ENCODE measurements around the gene TJAP1.
"Not testable (repeated sequence)": the region's sequence is repeated elsewhere in the genome, so short reads cannot be mapped to it uniquely, and the experiment has no call there.

TJAP1 gene

DNA sequence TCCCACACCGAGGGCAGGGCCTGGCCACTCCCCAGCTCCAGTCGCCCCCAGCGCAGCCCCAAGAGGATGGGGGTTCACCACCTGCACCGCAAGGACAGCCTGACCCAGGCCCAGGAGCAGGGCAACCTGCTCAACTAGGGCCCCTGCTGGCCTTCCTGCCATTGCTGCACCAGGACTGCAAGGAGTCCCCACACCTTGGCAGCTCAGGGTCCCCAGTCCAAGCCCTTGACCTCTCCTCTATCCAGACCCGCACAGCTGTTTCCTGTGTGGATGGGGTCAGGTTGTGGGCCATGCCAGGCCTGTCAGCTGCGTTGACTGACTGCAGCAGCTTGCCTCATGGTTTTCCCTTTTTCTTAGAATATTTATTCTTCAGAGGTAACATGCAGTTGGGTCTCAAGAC is 28.3 kb downstream of the TJAP1 start:
- DNase-seq, result no peak

DNA sequence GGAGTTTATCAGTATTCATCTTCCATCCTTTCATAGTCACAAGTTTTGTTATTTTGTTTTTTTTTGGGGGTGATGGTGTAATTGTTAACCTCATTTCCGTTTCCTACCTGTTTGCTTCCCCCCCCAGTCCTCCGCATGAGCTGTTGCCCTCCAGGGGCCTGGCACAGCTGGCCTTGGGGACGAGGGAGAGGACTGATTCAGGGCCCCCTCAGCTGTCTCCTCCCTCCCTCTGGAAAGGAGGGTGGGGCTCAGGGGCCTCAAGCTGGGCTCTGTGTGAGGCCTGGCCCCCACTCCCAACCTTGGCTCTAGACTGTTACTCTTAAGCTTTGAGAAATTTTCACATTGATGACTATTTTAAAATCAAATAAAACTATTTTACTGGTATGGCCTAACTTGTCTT is 28.8 kb downstream of the TJAP1 start:
- no peak for DNase-seq

DNA sequence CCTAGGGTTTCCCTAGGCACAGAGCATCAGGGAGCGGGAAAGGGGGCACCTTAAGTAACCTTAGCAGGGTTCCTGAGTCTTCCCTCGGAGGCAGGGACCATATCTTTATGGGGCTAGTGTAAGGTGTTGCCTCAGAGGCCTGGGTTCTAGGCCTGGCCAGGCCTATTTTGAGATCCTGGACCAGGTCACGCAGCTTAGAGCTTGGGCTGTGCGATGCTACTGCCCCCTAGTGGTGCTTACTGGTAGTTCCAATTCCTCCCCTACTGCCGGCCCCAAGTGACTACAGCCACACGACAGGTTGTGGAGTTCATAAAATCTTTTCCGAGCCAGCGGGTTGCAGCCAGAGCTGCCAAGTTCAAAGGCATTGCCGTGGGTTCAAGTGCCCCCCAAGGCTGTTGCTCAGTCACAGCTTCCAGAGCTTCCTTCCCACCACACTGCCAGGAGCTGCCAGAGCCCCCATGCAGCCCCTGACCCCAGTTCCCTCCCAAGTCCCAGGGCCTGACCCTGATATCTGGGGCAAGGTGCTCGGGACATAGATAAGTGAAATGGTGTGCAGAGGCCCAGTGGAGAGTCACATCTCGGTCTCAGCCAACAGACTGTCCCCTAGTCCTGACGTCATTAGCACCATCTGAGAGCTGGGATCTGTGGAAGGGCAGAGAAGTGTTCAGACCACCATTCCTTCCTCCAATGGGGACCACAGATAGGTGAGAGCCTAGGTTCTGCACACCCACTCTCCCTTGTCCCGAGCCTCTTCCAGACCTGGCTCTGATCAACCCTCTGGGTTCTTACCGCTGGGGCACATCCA is 29.5 kb downstream of the TJAP1 start:
- DNase-seq, result peak; percentile 44 to 83 (median 78)

DNA sequence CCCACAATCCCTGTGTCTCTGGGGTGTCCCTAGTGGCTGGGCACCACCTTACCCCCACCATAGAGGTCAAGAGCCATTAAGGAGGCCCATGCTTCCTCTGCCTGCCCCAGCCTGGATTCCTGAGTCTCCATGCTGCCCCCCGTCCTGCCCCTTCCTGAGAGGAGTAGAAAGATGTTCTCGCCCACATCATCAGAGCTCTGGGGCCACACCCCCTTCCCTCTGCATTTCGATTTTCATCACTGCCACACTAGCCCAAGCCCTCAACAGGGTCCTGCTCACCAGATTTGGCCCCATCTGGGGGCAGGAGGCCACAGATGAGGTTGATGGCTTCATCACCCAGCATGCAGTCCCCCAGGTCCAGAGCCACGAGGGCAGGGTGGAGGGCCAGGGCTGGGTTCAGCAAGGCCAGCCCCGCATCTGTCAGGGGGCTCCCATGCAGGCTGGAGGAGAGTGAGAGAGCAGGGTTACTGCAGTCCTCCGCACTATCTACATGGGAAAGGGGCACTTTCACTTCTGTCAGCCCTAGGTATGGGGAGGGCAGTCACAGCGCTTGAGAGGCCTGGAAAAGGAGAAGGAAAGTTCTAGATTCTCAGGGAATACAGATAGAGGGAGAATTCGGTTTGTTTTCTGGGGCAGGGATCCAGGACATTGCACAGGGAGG is 31.2 kb downstream of the TJAP1 start:
- DNase-seq, result no peak

DNA sequence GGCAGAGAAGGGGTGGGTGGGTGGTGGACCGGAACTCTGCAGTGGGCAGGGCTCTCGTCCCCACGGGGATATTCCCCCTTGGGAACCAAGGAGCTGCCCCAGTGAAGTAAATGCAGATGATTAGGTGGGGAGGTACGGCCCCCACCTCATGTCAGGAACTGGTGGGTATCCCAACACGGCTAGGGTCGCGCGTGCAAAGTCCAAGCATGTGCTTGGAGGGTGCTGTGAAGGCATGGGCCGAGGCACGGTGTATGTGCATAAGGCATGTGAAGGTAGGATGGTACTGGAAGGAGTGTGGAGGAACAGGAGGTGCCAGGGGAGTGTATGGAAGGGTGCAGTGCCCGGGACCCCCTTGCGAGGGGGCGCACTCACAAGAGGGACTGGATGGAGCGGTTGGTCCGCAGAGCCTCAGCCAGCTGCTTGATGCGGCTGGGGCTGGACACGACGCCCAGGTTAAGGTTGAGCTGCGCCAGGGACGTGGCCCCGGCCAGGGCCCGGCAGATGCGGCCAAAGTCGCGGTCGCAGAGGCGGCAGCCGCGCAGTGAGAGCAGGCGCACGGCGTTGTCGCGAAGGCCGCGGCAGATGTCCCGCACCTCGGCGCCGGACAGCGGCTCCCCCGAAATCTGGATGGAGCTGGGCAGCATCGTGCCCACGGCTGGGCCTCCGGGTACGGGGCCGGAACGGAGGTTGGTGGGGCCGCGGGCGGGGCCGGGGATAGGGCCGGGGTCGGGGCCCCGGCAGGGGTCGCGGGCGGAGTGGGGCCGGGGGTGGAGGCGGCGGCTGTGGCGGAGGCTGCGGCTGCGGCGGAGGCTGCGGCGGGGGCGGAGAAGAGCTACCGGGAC is 32.0 kb downstream of the TJAP1 start:
- DNase-seq, result peak; percentile 10 to 39 (median 34)

DNA sequence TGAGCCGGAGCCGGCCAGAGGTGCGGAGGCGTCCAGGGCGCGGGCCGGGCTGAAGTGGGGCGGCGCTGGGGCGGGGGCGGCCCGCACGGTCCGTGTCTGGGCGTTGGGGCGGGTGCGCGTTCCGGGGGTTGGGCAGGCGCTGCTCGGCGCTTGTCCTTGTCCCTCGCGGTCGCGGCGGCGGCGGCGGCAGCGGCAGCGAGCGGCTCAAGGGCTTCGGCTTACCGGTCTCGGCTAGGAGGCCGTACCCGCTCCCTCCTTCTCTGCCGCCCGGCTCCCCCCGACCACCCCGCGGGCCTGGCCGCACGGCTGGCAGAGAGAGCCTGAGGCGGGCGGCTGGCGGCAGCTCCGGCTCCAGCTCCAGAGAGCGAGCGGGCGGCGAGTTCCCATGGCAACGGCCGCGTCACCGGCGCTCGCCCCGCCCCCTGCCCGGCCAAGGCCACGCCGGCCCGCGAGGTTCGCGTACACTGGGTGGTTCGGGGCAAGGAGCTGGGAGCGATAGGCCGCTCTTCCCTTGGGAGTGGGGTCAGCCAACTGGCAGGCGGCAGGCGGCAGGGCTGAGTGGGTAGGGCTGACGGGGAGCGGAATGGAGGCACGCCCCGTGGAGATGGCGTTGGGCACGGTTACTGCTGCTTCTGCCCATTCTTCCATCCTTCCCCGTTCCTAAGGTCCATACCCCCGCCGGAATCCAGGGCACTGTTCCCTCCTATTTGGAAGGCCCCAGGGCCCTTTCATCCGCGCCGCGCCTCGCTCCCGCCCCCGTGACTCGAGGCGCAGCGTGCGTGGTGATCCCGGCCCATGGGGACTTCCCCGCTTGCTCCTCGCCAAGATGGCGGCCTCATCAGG is 32.8 kb downstream of the TJAP1 start, which contains the start of gene LRRC73:
TSS of gene LRRC73 (minus strand) at position 363 of the 843 bp plus-strand sequence. CDS start 561 bp downstream, outside the sequence.
- DNase-seq, result peak; percentile 83 to 89 (median 84)

DNA sequence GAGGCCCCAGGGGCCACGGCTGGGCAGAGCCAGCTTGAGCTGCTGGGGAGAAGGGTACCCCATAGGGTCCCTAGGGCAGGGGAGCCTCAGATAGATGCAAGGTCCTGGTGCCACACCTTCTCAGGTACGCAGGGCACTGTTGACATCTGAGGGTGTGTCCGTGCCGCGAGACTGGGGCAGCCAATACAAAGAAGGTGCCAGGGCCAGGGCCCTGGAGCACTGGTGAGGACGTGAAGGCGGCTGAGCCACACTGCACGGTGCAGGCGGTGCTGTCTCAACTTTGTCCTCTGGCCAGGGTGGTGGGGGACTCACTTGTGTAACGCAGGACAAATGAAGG is 33.4 kb downstream of the TJAP1 start:
- no peak for DNase-seq

DNA sequence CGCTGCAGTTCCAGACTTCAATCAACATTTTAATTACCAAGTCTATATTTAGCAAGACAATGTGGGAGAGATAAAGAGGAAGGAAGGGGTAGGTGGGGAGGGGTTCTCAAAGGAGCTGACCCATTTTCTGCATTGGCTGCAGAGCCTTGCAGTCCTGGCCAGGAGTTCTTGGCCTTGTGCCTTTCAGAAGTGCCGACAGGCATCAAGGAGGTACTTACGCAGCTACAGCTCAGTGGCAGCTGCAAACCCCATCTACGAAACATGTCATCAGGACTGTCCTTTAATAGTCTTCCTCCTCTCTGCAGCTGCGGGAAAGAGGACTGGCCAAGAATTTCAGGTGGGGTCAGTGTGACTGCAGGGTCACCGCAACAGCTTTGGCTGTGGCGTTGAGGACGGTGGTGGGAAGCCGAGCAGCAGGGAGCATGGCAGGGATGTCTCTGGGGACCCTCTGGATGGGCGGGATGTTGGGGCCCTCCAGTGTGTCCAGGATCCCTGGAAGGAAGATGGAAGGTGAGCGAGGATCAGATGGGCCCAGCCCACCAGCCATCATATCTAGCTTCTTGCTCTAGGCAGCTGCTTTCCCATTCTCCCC is 34.5 kb downstream of the TJAP1 start:
- no peak for DNase-seq

DNA sequence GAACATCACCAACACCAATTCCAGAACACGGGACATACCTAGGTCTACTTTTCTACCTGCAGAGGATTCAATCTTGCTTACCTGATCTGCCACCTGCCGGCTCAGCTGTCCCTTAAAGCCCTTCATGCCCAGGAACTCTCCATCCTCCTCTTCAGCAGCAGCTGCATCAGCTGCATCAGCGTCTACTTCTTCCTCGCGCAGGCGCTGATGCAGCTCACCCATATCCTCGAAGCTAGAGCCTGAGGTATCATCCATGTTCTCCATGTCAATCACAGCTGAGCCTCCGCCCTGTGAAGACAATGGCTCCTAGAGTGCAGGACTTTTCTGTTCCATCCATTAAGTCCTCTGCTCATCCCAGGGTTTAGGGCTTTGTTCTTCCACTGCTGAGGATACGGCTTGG is 38.4 kb downstream of the TJAP1 start:
- no peak for DNase-seq

DNA sequence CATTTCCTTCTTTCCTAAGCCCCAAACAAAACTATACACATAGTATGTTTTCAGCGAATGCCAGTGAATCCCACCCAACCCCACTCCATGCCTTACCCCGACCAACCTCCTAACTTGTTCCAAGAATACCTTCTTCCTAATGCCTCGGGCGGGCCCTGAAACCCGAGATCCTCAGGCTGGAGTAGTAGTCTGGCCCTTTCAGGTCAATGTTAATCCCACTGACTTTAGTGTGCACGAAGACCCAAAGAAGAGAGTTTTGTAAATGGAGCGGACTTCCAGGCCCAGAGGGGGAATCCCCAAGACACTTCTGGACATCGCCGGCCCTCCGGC is 39.0 kb downstream of the TJAP1 start:
- DNase-seq, result no peak

DNA sequence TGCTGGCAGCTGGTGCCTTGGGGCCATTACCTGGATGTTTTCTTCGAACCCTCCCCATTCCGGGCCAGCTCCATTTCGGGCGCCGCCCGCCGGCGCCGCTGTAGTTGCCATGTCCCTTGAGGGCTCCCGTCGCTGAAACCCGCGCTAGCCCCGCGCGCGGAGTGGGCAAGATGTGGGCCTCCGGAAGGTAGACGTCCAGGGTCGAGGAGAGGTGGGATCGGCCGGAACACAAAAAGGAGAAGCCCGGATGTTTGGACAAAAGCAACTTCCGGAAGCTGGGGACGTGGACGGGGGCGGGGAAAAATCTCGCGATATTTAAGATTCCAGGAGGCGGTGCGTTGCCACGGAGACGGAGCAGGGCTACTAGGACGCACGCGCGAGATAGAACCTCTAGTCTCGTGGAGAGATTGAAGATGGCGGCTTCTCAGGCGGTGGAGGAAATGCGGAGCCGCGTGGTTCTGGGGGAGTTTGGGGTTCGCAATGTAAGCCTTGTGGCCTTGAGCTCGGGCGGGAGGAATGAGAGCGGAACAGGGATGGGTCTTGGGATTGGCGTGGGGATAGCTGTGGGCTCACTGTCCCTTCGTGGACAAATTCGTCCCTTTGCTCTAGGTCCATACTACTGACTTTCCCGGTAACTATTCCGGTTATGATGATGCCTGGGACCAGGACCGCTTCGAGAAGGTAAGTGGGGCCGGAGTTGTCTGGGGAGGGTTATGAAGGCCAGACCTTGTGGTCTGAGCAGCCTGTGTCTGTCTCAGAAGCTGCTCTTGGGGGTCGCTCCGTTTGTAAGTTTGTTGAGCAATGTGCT is 39.5 kb downstream of the TJAP1 start, which contains the start of the genes POLR1C and YIPF3:
TSS of gene POLR1C (plus strand) at position 393 of the 808 bp plus-strand sequence. CDS start at position 414, 21 bp downstream.
TSS of gene YIPF3 (minus strand) at position 230 of the 808 bp plus-strand sequence. CDS start at position 111, 119 bp downstream.
- peak; percentile 96 to 99 (median 99) for DNase-seq

DNA sequence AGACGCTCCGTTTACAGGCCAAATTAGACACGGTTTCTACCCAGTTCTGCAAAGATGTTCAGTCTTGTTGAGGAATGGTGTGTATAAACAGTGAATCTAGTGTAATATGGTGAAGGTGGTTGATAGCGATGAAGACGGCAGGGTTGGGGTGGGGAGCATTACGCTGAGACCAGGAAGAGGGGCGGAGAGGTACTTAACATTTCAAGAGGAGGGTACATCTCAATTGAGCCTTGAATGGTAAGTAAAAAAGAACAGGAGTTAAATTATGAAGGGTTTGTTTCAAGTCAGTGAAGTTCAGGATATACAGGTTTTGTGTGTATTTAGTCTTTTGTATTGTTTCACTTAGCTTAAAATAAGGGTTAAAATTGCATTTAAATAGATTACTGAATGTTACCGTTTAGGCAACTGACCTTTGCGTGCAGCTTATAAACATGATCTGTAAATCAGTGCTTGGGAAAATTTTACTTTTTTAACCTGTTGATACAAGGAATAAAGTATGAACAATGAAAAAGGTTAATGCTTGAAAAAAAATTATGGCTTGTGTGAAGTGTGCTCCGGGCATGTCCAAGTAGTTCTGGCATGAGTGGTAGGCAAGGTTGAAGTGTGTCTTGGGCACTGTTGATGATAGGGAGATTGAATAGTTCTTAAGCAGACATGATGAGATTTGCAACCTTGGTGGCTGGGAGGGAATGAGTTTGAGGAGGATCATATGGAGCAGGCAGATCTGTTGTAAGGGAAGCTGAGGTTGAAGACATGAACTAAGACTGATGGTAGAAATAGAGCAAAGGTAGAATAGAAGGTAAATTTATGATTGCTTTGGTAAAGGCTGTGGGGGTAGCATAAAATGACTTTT is 40.4 kb downstream of the TJAP1 start:
- DNase-seq, result no peak

DNA sequence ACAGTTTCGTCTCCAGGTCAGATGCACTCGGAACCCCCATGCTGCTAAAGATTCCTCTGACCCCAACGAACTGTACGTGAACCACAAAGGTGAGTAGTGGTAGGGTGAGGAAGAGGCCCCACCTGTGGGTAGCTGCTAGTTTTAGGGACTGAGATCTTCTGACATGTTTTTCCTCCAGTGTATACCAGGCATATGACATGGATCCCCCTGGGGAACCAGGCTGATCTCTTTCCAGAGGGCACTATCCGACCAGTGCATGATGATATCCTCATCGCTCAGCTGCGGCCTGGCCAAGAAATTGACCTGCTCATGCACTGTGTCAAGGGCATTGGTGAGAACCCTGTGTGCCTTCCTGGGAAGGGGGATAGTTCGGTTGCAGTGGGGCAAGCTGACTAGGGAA is 42.7 kb downstream of the TJAP1 start:
- DNase-seq, result no peak

DNA sequence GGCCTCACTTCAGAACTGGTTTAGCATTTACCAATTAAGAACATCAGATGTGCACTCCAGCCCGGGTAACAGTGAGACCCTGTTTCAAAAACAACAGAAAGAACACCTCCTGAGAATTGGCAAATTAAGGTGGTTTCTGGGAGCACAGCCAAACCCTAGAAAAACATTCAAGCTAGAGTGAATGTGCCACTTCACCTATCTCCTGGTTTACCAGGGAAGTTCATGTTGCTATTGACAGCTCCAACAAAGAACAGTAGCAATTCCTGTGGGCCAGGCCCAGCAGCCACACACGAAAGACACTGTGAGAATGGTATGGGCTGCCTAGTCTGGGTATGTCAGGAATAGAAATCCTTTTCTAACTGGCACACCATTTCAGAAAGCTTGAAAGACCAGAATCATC is 44.5 kb downstream of the TJAP1 start:
- DNase-seq, result no peak

DNA sequence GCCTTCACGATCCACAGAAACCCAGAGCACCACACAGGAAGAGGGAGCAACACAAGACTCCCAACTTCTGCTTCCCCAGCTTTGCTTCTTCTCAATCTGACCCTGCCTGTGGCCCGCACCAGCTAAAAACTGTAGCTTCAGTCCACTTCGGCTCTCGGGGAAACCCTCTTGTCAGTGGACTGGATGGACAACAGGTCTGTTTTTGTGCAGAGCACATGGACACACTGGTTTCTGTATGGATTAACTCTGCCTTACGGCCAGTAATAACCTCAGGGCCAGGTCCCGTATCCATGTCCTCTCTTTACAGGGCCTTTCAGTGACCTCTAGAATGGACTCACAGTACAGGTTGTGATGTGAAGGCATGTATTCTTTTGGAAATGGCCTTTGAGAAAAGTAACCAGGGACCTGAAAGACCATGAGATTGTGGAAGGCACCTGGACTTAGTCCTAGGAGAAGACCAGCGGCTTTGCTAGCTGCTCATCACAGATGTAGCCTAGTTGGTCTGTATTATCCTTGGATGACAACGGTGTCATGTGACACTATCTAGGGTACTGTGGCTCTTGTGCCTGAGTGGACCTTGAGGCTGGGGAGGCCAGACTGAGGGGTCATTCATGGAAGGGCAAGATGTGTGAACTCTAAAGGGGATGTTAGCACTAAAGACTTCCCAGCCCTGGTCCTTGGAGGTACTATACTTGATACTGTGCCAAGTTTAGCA is 45.3 kb downstream of the TJAP1 start:
- no peak for DNase-seq

DNA sequence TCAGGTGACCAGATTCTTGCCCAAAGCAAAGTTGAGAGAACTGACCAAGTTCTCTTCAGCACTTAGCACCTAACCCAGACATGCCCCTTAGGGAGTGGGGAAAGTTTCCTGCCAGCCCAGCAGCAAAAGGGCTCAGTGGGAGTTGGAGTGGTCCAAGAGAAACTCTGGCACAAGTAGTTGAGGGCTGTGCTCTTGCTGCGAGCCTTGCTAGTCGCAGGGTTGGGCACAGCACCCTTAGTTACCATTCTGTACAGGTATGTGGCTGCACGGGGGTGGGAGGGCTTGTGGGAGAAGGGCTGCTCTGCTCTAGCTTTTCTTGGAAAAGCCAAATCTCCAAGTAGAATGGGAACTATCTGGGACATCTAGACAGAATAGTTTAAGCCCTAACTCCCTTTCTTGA is 45.9 kb downstream of the TJAP1 start:
- no peak for DNase-seq

DNA sequence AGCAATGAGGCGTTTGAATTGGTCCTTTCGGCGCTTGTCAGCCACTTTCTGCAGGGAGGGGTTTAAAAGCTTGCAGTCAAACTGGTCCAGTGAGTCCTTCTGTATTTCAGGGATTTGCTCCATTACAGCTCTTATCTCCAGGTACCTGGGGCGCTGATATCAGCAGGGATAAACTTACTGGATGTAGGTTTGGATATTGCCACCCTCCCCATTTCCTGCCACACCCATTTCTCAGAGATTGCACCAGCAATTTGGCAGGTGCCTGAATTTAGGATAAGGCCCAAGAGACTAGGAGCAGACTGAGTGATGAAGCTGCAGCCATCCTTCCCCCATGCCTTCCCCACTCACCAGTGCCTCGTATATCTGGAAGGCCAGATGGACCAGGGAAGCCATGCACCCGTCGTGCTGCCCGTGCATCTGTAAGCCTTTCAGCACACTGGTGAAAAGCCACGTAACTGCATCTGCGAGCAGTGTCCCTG is 47.2 kb downstream of the TJAP1 start:
- no peak for DNase-seq

DNA sequence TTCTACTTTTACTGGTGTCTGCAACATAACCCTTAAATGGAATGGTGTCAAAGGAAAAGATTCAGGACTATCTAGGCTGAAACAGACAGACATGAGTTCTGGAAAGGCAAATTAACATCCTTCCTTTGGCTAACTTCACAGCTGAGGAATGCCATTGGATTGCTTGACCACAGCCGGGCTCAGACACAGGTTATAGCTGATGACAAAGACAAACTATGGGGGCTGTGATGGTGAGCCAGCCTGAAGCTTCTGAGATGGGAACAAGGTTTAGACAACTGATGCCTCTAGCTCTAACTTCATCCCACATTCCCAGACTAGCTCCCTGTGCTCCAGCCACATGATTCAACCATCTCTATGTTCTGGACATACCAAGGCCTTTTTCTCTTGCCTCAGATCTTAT is 54.8 kb downstream of the TJAP1 start:
- DNase-seq, result no peak

DNA sequence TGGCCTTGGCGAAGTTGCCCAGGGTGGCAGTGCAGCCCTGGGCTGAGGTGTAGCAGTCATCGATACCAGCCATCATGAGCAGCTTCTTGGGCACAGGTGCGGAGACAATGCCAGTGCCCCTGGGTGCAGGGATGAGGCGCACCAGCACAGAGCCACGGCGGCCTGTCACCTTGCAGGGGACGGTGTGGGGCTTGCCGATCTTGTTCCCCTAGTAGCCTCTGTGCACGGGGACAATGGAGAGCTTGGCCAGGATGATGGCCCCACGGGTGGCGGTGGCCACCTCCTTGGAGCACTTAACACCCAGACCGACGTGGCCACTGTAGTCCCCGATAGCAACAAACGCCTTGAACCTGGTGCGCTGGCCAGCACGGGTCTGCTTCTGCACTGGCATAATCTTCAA is 61.6 kb downstream of the TJAP1 start:
- not testable (repeated sequence) for DNase-seq

Measured in NCI-H1417 (cell line).